ENCODE results near the gene IL17REL. TPM values are rescaled to one million over a fixed set of nuclear protein-coding genes. Genes with fewer than 3 reads are reported as not detected.

The IL17REL gene
- total RNA-seq, 2 donors from 2014 or later: 0.15 TPM; not detected in 1

DNA sequence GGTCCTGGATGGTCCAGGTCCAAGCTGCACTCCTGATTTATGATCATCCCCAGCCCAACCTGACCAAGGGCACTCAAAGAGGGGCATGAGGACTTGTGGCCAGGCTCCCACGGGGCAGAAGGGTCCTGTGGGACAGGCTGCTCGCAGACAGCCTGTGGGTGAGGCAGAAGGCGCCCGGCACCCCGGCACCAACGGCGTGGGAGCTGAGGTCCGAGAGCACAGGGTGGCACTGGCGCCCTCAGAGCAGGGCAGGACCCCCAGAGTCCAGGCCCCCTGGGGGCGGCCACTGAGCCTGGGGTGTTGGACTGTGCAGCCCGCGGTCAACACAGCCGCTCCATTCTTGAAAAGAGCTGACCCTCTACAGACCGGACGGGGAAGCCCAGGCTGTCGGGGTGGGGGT is 3.3 kb downstream of the IL17REL start:
- Histone ChIP-seq H3K4me3 (ENCODE audit: low read length) (no peak overlapping the region), H3K4me1 (ENCODE audit: control insufficient read depth, insufficient read depth, low read length) (no peaks in the 10 kb centered on the region), H3K9me3 (ENCODE audit: control insufficient read depth, low read length) (no peaks in the 10 kb centered on the region), H3K27me3 (ENCODE audit: control insufficient read depth, insufficient read depth, low read length, poor library complexity, severe bottlenecking) (peaks cover 44% of the 10 kb centered on the region), H3K36me3 (ENCODE audit: control insufficient read depth, insufficient read depth, low read length) (no peaks in the 10 kb centered on the region), H3K9ac (ENCODE audit: extremely low read depth, low read length, poor library complexity, severe bottlenecking) (no peak overlapping the region), H3K27ac (ENCODE audit: low read depth, low read length) (no peak overlapping the region)
- Mint-ChIP-seq H3K27me3 (ENCODE audit: insufficient read depth) (peaks cover 24% of the 10 kb centered on the region), H3K4me1 (no peaks in the 10 kb centered on the region), H3K9me3 (no peaks in the 10 kb centered on the region), H3K4me3 (no peak overlapping the region), H3K27ac (no peak overlapping the region), H3K36me3 (ENCODE audit: low read depth) (no peaks in the 10 kb centered on the region)
- TF ChIP-seq, protein P1, sequence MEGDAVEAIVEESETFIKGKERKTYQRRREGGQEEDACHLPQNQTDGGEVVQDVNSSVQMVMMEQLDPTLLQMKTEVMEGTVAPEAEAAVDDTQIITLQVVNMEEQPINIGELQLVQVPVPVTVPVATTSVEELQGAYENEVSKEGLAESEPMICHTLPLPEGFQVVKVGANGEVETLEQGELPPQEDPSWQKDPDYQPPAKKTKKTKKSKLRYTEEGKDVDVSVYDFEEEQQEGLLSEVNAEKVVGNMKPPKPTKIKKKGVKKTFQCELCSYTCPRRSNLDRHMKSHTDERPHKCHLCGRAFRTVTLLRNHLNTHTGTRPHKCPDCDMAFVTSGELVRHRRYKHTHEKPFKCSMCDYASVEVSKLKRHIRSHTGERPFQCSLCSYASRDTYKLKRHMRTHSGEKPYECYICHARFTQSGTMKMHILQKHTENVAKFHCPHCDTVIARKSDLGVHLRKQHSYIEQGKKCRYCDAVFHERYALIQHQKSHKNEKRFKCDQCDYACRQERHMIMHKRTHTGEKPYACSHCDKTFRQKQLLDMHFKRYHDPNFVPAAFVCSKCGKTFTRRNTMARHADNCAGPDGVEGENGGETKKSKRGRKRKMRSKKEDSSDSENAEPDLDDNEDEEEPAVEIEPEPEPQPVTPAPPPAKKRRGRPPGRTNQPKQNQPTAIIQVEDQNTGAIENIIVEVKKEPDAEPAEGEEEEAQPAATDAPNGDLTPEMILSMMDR (conservative IDR thresholded peaks at IDR 0.05): no peak
- no peak for DNase-seq
- 93 to 97% methylated on average over 8 to 16 of the region's 16 CpGs for WGBS, 2 experiments (ENCODE audit: insufficient coverage in 1 of 2, insufficient read length in 1 of 2)

DNA sequence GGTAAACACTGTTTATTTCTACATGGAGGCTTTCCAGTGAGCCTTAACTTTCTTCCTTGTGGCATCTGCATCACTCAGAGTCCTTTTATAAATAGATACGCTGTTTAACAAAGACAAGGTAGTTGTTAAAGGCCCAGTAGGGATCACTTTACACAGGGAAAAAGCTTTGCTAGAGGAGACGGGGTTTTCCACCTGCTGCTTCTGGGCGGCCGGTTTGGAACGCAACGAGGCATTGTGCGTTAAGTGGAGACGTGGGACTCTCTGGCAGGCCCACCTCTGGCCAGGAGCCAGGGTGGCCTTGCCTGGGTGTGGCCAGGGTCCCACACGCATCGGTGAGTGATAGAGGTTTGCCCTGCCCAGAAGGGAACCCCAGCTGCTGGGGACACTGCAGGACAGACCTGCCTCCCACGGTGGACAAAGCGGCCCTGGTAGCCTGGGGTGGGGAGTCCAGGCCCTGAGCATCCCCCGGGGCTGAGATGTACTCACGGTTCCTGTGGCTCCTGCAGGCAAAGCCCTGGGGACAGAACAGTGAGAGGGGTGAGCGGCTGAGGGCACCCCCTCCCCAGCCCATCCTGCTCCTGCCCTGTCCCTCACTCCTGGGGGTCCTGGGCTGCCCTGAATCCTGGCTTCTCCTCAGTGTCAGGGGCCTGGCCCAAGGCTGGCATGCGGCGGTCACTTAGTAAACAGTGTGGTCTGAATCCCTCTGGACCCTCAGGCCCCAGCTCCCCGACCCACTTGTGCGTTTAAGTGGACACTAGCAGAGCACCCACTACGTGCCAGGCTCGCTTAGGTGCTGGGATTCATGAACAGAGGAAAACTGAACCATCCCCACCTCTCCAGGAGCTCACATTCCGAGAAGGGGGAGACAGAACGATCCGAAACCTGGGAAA is 4.2 kb downstream of the IL17REL start:
- 74 to 83% methylated on average over 9 to 24 of the region's 24 CpGs for WGBS, 2 experiments (ENCODE audit: insufficient coverage in 1 of 2, insufficient read length in 1 of 2)
- Histone ChIP-seq H3K9me3 (ENCODE audit: control insufficient read depth, low read length) (no peaks in the 10 kb centered on the region), H3K4me1 (ENCODE audit: control insufficient read depth, insufficient read depth, low read length) (no peaks in the 10 kb centered on the region), H3K9ac (ENCODE audit: extremely low read depth, low read length, poor library complexity, severe bottlenecking) (no peak overlapping the region), H3K27me3 (ENCODE audit: control insufficient read depth, insufficient read depth, low read length, poor library complexity, severe bottlenecking) (peaks cover 35% of the 10 kb centered on the region), H3K36me3 (ENCODE audit: control insufficient read depth, insufficient read depth, low read length) (no peaks in the 10 kb centered on the region), H3K27ac (ENCODE audit: low read depth, low read length) (no peak overlapping the region), H3K4me3 (ENCODE audit: low read length) (no peak overlapping the region)
- no peaks in the 10 kb centered on the region for H3K36me3 Mint-ChIP-seq (ENCODE audit: low read depth)
- no peak overlapping the region for H3K4me3 Mint-ChIP-seq
- no peaks in the 10 kb centered on the region for H3K9me3 Mint-ChIP-seq
- no peak overlapping the region for H3K27ac Mint-ChIP-seq
- peak; percentile 39 for DNase-seq
- peaks cover 19% of the 10 kb centered on the region for H3K27me3 Mint-ChIP-seq (ENCODE audit: insufficient read depth)
- TF ChIP-seq, protein P1 (conservative IDR thresholded peaks at IDR 0.05): no peak
- no peaks in the 10 kb centered on the region for H3K4me1 Mint-ChIP-seq

DNA sequence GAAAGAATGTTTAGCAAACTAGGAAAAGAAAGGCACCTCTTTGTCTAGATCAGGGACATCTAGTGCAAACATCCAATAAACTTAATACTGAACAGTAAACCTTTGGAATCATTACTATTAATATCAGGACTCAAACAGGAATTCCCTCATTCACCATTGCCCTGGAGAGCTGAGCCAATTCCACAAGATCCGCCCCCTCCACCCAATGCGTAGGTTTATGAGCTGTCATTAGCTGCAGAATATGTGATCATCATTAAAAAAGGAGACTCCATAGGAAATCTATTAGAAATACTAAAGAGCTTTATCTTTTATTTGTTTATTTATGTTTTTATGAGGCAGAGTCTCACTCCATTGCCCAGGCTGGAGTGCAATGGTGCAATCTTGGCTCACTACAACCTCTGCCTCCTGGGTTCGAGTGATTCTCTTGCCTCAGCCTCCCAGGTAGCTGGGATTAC is 5.5 kb downstream of the IL17REL start:
- Histone ChIP-seq H3K27ac (ENCODE audit: low read depth, low read length) (no peak overlapping the region), H3K27me3 (ENCODE audit: control insufficient read depth, insufficient read depth, low read length, poor library complexity, severe bottlenecking) (peaks cover 22% of the 10 kb centered on the region), H3K36me3 (ENCODE audit: control insufficient read depth, insufficient read depth, low read length) (no peaks in the 10 kb centered on the region), H3K9me3 (ENCODE audit: control insufficient read depth, low read length) (no peaks in the 10 kb centered on the region), H3K9ac (ENCODE audit: extremely low read depth, low read length, poor library complexity, severe bottlenecking) (no peak overlapping the region), H3K4me3 (ENCODE audit: low read length) (no peak overlapping the region), H3K4me1 (ENCODE audit: control insufficient read depth, insufficient read depth, low read length) (no peaks in the 10 kb centered on the region)
- 100% methylated on average over 2 to 3 of the region's 3 CpGs for WGBS, 2 experiments (ENCODE audit: insufficient coverage in 1 of 2, insufficient read length in 1 of 2)
- no peaks in the 10 kb centered on the region for H3K36me3 Mint-ChIP-seq (ENCODE audit: low read depth)
- no peak overlapping the region for H3K4me3 Mint-ChIP-seq
- H3K27me3 Mint-ChIP-seq (ENCODE audit: insufficient read depth): peaks cover 12% of the 10 kb centered on the region
- no peak for DNase-seq
- no peaks in the 10 kb centered on the region for H3K4me1 Mint-ChIP-seq
- H3K9me3 Mint-ChIP-seq: no peaks in the 10 kb centered on the region
- no peak overlapping the region for H3K27ac Mint-ChIP-seq
- TF ChIP-seq, protein P1 (conservative IDR thresholded peaks at IDR 0.05): no peak
